ENCODE measurements around the gene TPST1.

TPST1 gene

DNA sequence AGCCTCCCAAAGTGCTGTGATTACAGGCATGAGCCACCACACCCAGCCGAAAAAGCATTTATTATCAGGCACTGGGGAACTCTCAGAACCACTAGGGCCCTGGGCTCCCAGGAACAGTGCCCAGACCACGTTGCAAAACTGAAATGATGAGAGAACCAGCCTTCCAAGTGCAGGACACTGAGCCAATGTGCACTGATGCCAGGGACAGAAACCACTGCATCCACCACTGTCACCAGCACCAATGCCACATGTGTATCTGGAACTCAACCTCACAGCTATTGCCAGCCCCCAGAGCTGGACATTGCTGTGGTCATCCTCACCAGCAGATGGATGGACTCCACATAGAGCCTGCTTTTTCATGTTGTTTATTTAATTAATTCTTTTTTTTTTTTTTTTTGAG lies 28.2 kb upstream of the TPST1 start:
- Histone ChIP-seq H3K9ac (ENCODE audit: low read length) (no peak overlapping the region), H2BK12ac (ENCODE audit: low read length in 2 of 2) (no peak overlapping the region), H3K18ac (ENCODE audit: low read depth in 1 of 2, low read length in 2 of 2) (no peak overlapping the region), H3K4me2 (ENCODE audit: low read length, poor library complexity, severe bottlenecking) (no peak overlapping the region), H2BK5ac (ENCODE audit: low read depth, low read length, poor library complexity, severe bottlenecking) (no peak overlapping the region), H3K9me3 (ENCODE audit: control insufficient read depth, low read length) (peaks cover 2% of the 10 kb centered on the region), H3K36me3 (ENCODE audit: control insufficient read depth in 1 of 2, insufficient read depth in 2 of 2, low read depth in 1 of 2, low read length in 2 of 2) (no peaks in the 10 kb centered on the region), H3K4me3 (ENCODE audit: insufficient read depth in 1 of 2, low read depth in 1 of 2, low read length in 2 of 2) (no peak overlapping the region), H3K14ac (ENCODE audit: low read length in 2 of 2) (no peak overlapping the region), H3K4ac (ENCODE audit: low read depth in 1 of 2, low read length in 2 of 2) (no peak overlapping the region), H3K23ac (ENCODE audit: low read length in 2 of 2) (no peak overlapping the region), H3K27ac (ENCODE audit: low read length, poor library complexity, severe bottlenecking) (no peak overlapping the region), H2BK120ac (ENCODE audit: low read depth, low read length) (no peak overlapping the region), H3K4me1 (ENCODE audit: control insufficient read depth, insufficient read depth, low read depth, low read length) (peaks cover 2% of the 10 kb centered on the region), H2AK5ac (ENCODE audit: low read length, severe bottlenecking) (no peak overlapping the region), H4K8ac (ENCODE audit: low read length) (no peak overlapping the region), H2AFZ (ENCODE audit: low read depth, low read length) (no peak overlapping the region), H3K27me3 (ENCODE audit: control insufficient read depth in 1 of 2, insufficient read depth in 1 of 2, low read length in 2 of 2) (no peaks in the 10 kb centered on the region), H3K79me1 (replicated peaks; ENCODE audit: low read length, poor library complexity, severe bottlenecking) (no peaks in the 10 kb centered on the region), H4K91ac (ENCODE audit: low read length) (no peak overlapping the region), H2BK15ac (ENCODE audit: low read depth, poor library complexity, severe bottlenecking) (no peak overlapping the region)
- WGBS, result 74% methylated on average over 2 of the region's 2 CpGs
- DNase-seq, result no peak

DNA sequence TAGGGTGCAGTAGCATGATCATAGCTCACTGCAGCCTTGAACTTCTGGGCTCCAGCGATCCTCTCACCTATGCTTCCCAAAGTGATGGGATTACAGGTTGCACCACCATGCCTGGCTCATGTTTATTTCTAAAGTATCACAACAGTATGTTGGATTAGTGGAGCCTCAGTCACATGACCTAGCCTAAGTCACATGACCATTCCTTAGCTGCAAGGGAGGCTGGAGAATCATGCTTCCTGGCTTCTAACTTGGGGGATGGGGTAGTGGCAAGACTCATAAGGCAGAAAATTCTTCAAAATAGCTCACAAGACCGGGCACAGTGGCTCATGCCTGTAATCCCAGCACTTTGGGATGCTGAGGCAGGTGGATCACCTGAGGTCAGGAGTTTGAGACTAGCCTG lies 26.9 kb upstream of the TPST1 start:
- Histone ChIP-seq H3K4me1 (ENCODE audit: control insufficient read depth, insufficient read depth, low read depth, low read length) (peaks cover 2% of the 10 kb centered on the region), H4K91ac (ENCODE audit: low read length) (no peak overlapping the region), H3K27ac (ENCODE audit: low read length, poor library complexity, severe bottlenecking) (no peak overlapping the region), H3K79me1 (replicated peaks; ENCODE audit: low read length, poor library complexity, severe bottlenecking) (no peaks in the 10 kb centered on the region), H3K4ac (ENCODE audit: low read depth in 1 of 2, low read length in 2 of 2) (no peak overlapping the region), H3K14ac (ENCODE audit: low read length in 2 of 2) (no peak overlapping the region), H2AK5ac (ENCODE audit: low read length, severe bottlenecking) (no peak overlapping the region), H3K18ac (ENCODE audit: low read depth in 1 of 2, low read length in 2 of 2) (no peak overlapping the region), H3K4me3 (ENCODE audit: insufficient read depth in 1 of 2, low read depth in 1 of 2, low read length in 2 of 2) (no peak overlapping the region), H2BK15ac (ENCODE audit: low read depth, poor library complexity, severe bottlenecking) (no peak overlapping the region), H3K36me3 (ENCODE audit: control insufficient read depth in 1 of 2, insufficient read depth in 2 of 2, low read depth in 1 of 2, low read length in 2 of 2) (no peaks in the 10 kb centered on the region), H2AFZ (ENCODE audit: low read depth, low read length) (no peak overlapping the region), H3K27me3 (ENCODE audit: control insufficient read depth in 1 of 2, insufficient read depth in 1 of 2, low read length in 2 of 2) (no peaks in the 10 kb centered on the region), H2BK120ac (ENCODE audit: low read depth, low read length) (no peak overlapping the region), H4K8ac (ENCODE audit: low read length) (no peak overlapping the region), H3K9me3 (ENCODE audit: control insufficient read depth, low read length) (peaks cover 2% of the 10 kb centered on the region), H3K23ac (ENCODE audit: low read length in 2 of 2) (no peak overlapping the region), H3K9ac (ENCODE audit: low read length) (no peak overlapping the region), H2BK12ac (ENCODE audit: low read length in 2 of 2) (no peak overlapping the region), H2BK5ac (ENCODE audit: low read depth, low read length, poor library complexity, severe bottlenecking) (no peak overlapping the region), H3K4me2 (ENCODE audit: low read length, poor library complexity, severe bottlenecking) (no peak overlapping the region)
- no peak for DNase-seq
- 100% methylated on average over 2 of the region's 2 CpGs for WGBS

DNA sequence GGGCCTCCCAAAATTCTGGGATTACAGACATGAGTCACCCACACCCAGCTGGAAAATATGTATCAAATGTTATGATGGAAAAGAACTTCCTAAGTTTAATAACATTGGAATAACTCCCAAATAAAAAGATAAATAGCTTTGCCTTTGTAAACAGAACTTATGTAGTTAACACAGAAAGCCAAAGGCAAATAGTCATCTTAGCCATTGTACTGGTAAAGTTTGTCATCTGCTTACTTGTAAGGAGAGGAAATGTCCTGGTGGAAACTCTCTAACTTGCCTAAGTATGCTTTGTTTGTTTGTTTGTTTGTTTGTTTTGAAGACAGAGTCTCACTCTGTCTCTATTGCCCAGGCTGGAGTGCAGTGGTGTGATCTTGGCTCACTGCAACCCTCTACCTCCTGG lies 23.8 kb upstream of the TPST1 start:
- H3K23ac ChIP-seq (ENCODE audit: low read length in 2 of 2), result no peak overlapping the region
- no peak overlapping the region for H2BK5ac ChIP-seq (ENCODE audit: low read depth, low read length, poor library complexity, severe bottlenecking)
- no peak for DNase-seq
- H3K79me1 ChIP-seq (replicated peaks; ENCODE audit: low read length, poor library complexity, severe bottlenecking), result no peaks in the 10 kb centered on the region
- no peak overlapping the region for H2BK15ac ChIP-seq (ENCODE audit: low read depth, poor library complexity, severe bottlenecking)
- no peaks in the 10 kb centered on the region for H3K27me3 ChIP-seq (ENCODE audit: control insufficient read depth in 1 of 2, insufficient read depth in 1 of 2, low read length in 2 of 2)
- no peaks in the 10 kb centered on the region for H3K4me1 ChIP-seq (ENCODE audit: control insufficient read depth, insufficient read depth, low read depth, low read length)
- H3K4me3 ChIP-seq (ENCODE audit: insufficient read depth in 1 of 2, low read depth in 1 of 2, low read length in 2 of 2), result no peak overlapping the region
- no peak overlapping the region for H2AK5ac ChIP-seq (ENCODE audit: low read length, severe bottlenecking)
- no peak overlapping the region for H3K9ac ChIP-seq (ENCODE audit: low read length)
- no peak overlapping the region for H3K18ac ChIP-seq (ENCODE audit: low read depth in 1 of 2, low read length in 2 of 2)
- H3K4ac ChIP-seq (ENCODE audit: low read depth in 1 of 2, low read length in 2 of 2), result no peak overlapping the region
- H3K36me3 ChIP-seq (ENCODE audit: control insufficient read depth in 1 of 2, insufficient read depth in 2 of 2, low read depth in 1 of 2, low read length in 2 of 2), result no peaks in the 10 kb centered on the region
- no peak overlapping the region for H2BK120ac ChIP-seq (ENCODE audit: low read depth, low read length)
- no peak overlapping the region for H3K4me2 ChIP-seq (ENCODE audit: low read length, poor library complexity, severe bottlenecking)
- H2BK12ac ChIP-seq (ENCODE audit: low read length in 2 of 2), result no peak overlapping the region
- H4K8ac ChIP-seq (ENCODE audit: low read length), result no peak overlapping the region
- no peak overlapping the region for H3K27ac ChIP-seq (ENCODE audit: low read length, poor library complexity, severe bottlenecking)
- no peak overlapping the region for H2AFZ ChIP-seq (ENCODE audit: low read depth, low read length)
- H3K14ac ChIP-seq (ENCODE audit: low read length in 2 of 2), result no peak overlapping the region
- H3K9me3 ChIP-seq (ENCODE audit: control insufficient read depth, low read length), result peaks cover 2% of the 10 kb centered on the region
- no peak overlapping the region for H4K91ac ChIP-seq (ENCODE audit: low read length)

DNA sequence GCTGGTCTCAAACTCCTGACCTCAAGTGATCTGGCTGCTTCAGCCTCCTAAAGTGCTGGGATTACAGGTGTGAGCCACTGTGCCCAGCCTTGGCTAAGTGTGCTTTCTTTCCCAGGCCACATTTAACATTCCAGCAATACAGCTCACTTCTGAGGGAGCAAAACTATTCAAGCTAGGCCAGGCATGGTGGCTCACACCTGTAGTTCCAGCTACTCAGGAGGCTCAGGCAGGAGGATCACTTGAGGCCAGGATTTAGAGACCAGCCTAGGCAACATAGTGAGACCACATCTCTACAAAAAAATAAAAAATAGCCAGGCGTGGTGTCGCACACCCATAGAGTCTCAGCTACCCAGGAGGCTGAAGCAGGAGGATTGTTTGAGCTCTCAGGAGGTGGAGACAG lies 23.3 kb upstream of the TPST1 start:
- Histone ChIP-seq H4K8ac (ENCODE audit: low read length) (no peak overlapping the region), H2BK12ac (ENCODE audit: low read length in 2 of 2) (no peak overlapping the region), H3K79me1 (replicated peaks; ENCODE audit: low read length, poor library complexity, severe bottlenecking) (no peaks in the 10 kb centered on the region), H3K4me2 (ENCODE audit: low read length, poor library complexity, severe bottlenecking) (no peak overlapping the region), H3K14ac (ENCODE audit: low read length in 2 of 2) (no peak overlapping the region), H3K23ac (ENCODE audit: low read length in 2 of 2) (no peak overlapping the region), H2AFZ (ENCODE audit: low read depth, low read length) (no peak overlapping the region), H3K36me3 (ENCODE audit: control insufficient read depth in 1 of 2, insufficient read depth in 2 of 2, low read depth in 1 of 2, low read length in 2 of 2) (no peaks in the 10 kb centered on the region), H3K4me1 (ENCODE audit: control insufficient read depth, insufficient read depth, low read depth, low read length) (no peaks in the 10 kb centered on the region), H3K4ac (ENCODE audit: low read depth in 1 of 2, low read length in 2 of 2) (no peak overlapping the region), H4K91ac (ENCODE audit: low read length) (no peak overlapping the region), H3K27me3 (ENCODE audit: control insufficient read depth in 1 of 2, insufficient read depth in 1 of 2, low read length in 2 of 2) (no peaks in the 10 kb centered on the region), H2BK5ac (ENCODE audit: low read depth, low read length, poor library complexity, severe bottlenecking) (no peak overlapping the region), H2AK5ac (ENCODE audit: low read length, severe bottlenecking) (no peak overlapping the region), H3K9me3 (ENCODE audit: control insufficient read depth, low read length) (peaks cover 2% of the 10 kb centered on the region), H2BK120ac (ENCODE audit: low read depth, low read length) (no peak overlapping the region), H3K9ac (ENCODE audit: low read length) (no peak overlapping the region), H2BK15ac (ENCODE audit: low read depth, poor library complexity, severe bottlenecking) (no peak overlapping the region), H3K18ac (ENCODE audit: low read depth in 1 of 2, low read length in 2 of 2) (no peak overlapping the region), H3K4me3 (ENCODE audit: insufficient read depth in 1 of 2, low read depth in 1 of 2, low read length in 2 of 2) (no peak overlapping the region), H3K27ac (ENCODE audit: low read length, poor library complexity, severe bottlenecking) (no peak overlapping the region)
- DNase-seq, result no peak
- WGBS, result 100% methylated on average over 2 of the region's 2 CpGs
